CD14-positive monocyte (primary cell): ENCODE data around the gene PTGR3. TPM values are rescaled to one million over a fixed set of nuclear protein-coding genes. Genes with fewer than 3 reads are reported as not detected.
A peak's percentile ranks its signal among the peaks of the same experiment; 100 is the strongest.

Source experiments
- DNase-seq, 3 donors: peaks; one replicate each; pipeline ENCODE4 v3.0.0-alpha.2; 2011 to 2022
- H2AFZ ChIP-seq: 2 replicates; pipeline ENCODE4 v1.6.0; 2012; ENCODE audit warnings: mild to moderate bottlenecking, low read depth, low read length, inconsistent platforms; ENCODE audit not compliant: insufficient read depth, poor library complexity, severe bottlenecking
- H3K27ac ChIP-seq, 2 donors: 1 replicate in 1 of 2; 2 replicates in 1 of 2; pipeline ENCODE4 v1.5.1; 2012 to 2013; ENCODE audit warnings: low read length in 2 of 2, control low read depth in 1 of 2, inconsistent platforms in 1 of 2, low read depth in 1 of 2, mild to moderate bottlenecking in 1 of 2
- H3K27me3 ChIP-seq, 2 donors: one replicate each; pipeline versions ENCODE4 v1.6.0 to v1.6.1; 2011 to 2013; ENCODE audit warnings: low read length in 2 of 2; ENCODE audit not compliant: control insufficient read depth in 2 of 2, insufficient read depth in 2 of 2
- H3K36me3 ChIP-seq, 2 donors: replicated peaks in 1 of 2; 1 replicate in 1 of 2; 2 replicates in 1 of 2; pipeline versions ENCODE4 v1.5.1 to v1.6.1; 2012 to 2013; ENCODE audit warnings: low read length in 2 of 2, control low read depth in 1 of 2, inconsistent platforms in 1 of 2, mild to moderate bottlenecking in 1 of 2; ENCODE audit not compliant: insufficient read depth in 2 of 2, control insufficient read depth in 1 of 2
- H3K4me1 ChIP-seq, 2 donors: 1 replicate in 1 of 2; 2 replicates in 1 of 2; pipeline versions ENCODE4 v1.5.1 to v1.6.1; 2012 to 2013; ENCODE audit warnings: low read length in 2 of 2, control low read depth in 1 of 2, inconsistent platforms in 1 of 2, mild to moderate bottlenecking in 1 of 2, moderate library complexity in 1 of 2; ENCODE audit not compliant: insufficient read depth in 2 of 2, control insufficient read depth in 1 of 2
- H3K4me2 ChIP-seq: replicated peaks from 2 replicates; pipeline ENCODE3; 2012; ENCODE audit warnings: low read length, moderate library complexity, mild to moderate bottlenecking; ENCODE audit not compliant: poor library complexity, severe bottlenecking; ENCODE audit errors: extremely low read depth
- H3K4me3 ChIP-seq, 3 experiments: fragments of 200-600 bp in 1 of 3; sonication (generic) in 1 of 3; replicated peaks in 1 of 3; 1 replicate in 2 of 3; 2 replicates in 1 of 3; pipeline ENCODE4 v1.5.1; 2011 to 2013; ENCODE audit warnings: low read length in 3 of 3, mild to moderate bottlenecking in 3 of 3, control low read depth in 2 of 3, low read depth in 2 of 3, inconsistent platforms in 1 of 3, moderate library complexity in 1 of 3
- H3K79me2 ChIP-seq: 2 replicates; pipeline ENCODE4 v1.6.0; 2012; ENCODE audit warnings: mild to moderate bottlenecking, control low read depth, inconsistent platforms, low read length, moderate library complexity; ENCODE audit not compliant: insufficient read depth
- H3K9ac ChIP-seq: 2 replicates; pipeline ENCODE4 v1.6.0; 2017; ENCODE audit warnings: low read length, mild to moderate bottlenecking; ENCODE audit not compliant: insufficient read depth, poor library complexity, severe bottlenecking
- H3K9me3 ChIP-seq, 2 donors: replicated peaks in 1 of 2; 1 replicate in 1 of 2; 2 replicates in 1 of 2; pipeline versions ENCODE4 v1.5.1 to v1.6.1; 2012 to 2013; ENCODE audit warnings: low read length in 2 of 2, control low read depth in 1 of 2; ENCODE audit not compliant: control insufficient read depth in 1 of 2, insufficient read depth in 1 of 2
- H4K20me1 ChIP-seq: 2 replicates; pipeline ENCODE4 v1.6.0; 2012; ENCODE audit warnings: mild to moderate bottlenecking, low read length, control low read depth, moderate library complexity; ENCODE audit not compliant: insufficient read depth
- H3K27ac Mint-ChIP-seq, 7 donors: one replicate each; pipeline ENCODE4 v1.8.0; 2020; ENCODE audit warnings: mild to moderate bottlenecking in 7 of 7, mixed read lengths in 7 of 7, moderate library complexity in 6 of 7, inconsistent platforms in 2 of 7
- H3K27me3 Mint-ChIP-seq, 3 donors: one replicate each; pipeline ENCODE4 v1.8.0; 2021 to 2022; ENCODE audit warnings: low read depth in 3 of 3, mild to moderate bottlenecking in 3 of 3, mixed read lengths in 3 of 3, moderate library complexity in 3 of 3, inconsistent platforms in 1 of 3
- H3K36me3 Mint-ChIP-seq, 2 donors: one replicate each; pipeline ENCODE4 v1.8.0; 2020; ENCODE audit warnings: mixed read lengths in 2 of 2, inconsistent platforms in 1 of 2, mild to moderate bottlenecking in 1 of 2
- H3K4me1 Mint-ChIP-seq: one replicate; pipeline ENCODE4 v1.8.0; 2020; ENCODE audit warnings: mild to moderate bottlenecking, mixed read lengths
- H3K4me3 Mint-ChIP-seq, 2 donors: one replicate each; pipeline ENCODE4 v1.8.0; 2020; ENCODE audit warnings: mild to moderate bottlenecking in 2 of 2, mixed read lengths in 2 of 2, moderate library complexity in 1 of 2
- H3K9me3 Mint-ChIP-seq, 7 donors: one replicate each; pipeline ENCODE4 v1.8.0; 2020 to 2022; ENCODE audit warnings: mixed read lengths in 7 of 7, mild to moderate bottlenecking in 6 of 7, moderate library complexity in 6 of 7, inconsistent platforms in 2 of 7
- WGBS: methylation state at CpG from one replicate; pipeline ENCODE4 v1.1.5; 2013; ENCODE audit warnings: missing lambda C conversion rate; ENCODE audit not compliant: insufficient coverage; 5-methylcytosine and 5-hydroxymethylcytosine counted together
- intact Hi-C, 2 donors: fragments of 100-400 bp; cut with micrococcal nuclease; formaldehyde crosslinking; loops; one replicate each; pipeline versions ENCODE4 v1.15.0 to v1.15.1; 2023
- polyA plus RNA-seq, 3 donors: library from polyadenylated mRNA; depleted of rRNA in 1 of 3; unstranded in 2 of 3; stranded (reverse) in 1 of 3; fragments of 300-500 nt in 2 of 3; fragments of >200 nt in 1 of 3; fragmentation: Illumina TruSeq in 2 of 3; gene quantifications; 1 replicate in 2 of 3; 2 replicates in 1 of 3; pipeline ENCODE4 v1.2.3, GENCODE V29; 2012 to 2021
- TF ChIP-seq, protein P1 (sequence below): fragments of 200-600 bp; IDR thresholded peaks from one replicate; pipeline ENCODE4 v1.8.0; 2022; ENCODE audit warnings: antibody characterized with exemption, mild to moderate bottlenecking

Gene PTGR3
- polyA plus RNA-seq, 3 donors = 15.5 to 27.5 (median 23.6) TPM

DNA sequence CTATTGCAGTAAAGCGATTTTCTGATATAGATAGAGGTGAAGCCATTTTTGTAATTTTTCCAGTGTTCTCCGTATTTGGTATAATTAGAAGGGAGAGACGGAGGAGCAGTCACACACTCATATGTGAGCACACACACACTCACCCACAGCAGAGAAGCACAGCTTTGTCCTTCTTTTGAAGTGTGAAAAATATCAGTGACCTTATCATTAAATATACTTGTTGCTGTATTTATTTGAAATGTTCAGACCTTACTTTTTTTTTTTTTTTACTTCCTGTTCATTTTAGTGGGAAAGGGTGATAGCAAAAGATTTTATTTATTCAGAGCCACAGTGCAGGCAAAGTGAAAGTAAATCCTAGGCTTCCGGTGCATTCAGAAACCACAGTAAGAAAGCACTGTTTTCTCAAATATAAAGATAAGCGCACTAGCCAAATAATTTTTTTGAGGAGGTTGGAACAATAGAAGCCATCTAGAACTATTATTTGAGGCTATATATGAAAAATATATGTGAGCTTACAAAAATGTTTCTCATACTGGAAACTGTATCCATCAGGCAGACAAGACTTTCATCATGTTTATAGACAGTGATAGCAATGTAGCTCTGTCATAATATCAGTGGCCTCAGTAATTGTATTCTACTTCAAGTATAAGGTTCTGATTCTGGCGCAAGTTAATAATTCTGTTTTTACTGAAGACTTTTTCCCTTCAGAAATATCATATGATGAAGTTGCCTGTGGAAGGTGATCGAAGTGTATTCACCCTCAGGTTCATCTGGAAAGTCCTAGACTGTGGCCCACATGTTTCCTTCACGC lies 38.9 kb upstream of the PTGR3 start:
- WGBS = no CpG with 5 or more reads among the region's 8 CpGs
- H3K9me3 Mint-ChIP-seq = peaks cover 0 to 3% (median 0%) of the 10 kb centered on the region in 7 donors
- Histone ChIP-seq H3K4me1 (peaks cover 21 to 28% of the 10 kb centered on the region in 2 donors), H3K79me2 (peaks cover 52% of the 10 kb centered on the region), H3K4me3 (peak overlapping the region; percentile 36 to 74 (median 70)), H3K4me2 (peak overlapping the region; percentile 82), H3K9me3 (peaks cover 0 to 4% of the 10 kb centered on the region in 2 donors), H4K20me1 (peaks cover 33% of the 10 kb centered on the region), H2AFZ (peak overlapping the region; percentile 43), H3K36me3 (no peaks in the 10 kb centered on the region), H3K27me3 (no peaks in the 10 kb centered on the region), H3K27ac (peak overlapping the region in 1 of 2 donors; percentile 75), H3K9ac (peak overlapping the region; percentile 54)
- peak overlapping the region; percentile 65 to 94 (median 80) for H3K27ac Mint-ChIP-seq
- no peaks in the 10 kb centered on the region for H3K27me3 Mint-ChIP-seq
- intact Hi-C loops = loop anchor here in 1 of 2 donors (5.0 kb wide), 1 partner anchor 41 kb away; the partner anchor contains the start of gene PTGR3
- peak overlapping the region; percentile 81 to 92 for H3K4me3 Mint-ChIP-seq
- TF ChIP-seq, protein P1, sequence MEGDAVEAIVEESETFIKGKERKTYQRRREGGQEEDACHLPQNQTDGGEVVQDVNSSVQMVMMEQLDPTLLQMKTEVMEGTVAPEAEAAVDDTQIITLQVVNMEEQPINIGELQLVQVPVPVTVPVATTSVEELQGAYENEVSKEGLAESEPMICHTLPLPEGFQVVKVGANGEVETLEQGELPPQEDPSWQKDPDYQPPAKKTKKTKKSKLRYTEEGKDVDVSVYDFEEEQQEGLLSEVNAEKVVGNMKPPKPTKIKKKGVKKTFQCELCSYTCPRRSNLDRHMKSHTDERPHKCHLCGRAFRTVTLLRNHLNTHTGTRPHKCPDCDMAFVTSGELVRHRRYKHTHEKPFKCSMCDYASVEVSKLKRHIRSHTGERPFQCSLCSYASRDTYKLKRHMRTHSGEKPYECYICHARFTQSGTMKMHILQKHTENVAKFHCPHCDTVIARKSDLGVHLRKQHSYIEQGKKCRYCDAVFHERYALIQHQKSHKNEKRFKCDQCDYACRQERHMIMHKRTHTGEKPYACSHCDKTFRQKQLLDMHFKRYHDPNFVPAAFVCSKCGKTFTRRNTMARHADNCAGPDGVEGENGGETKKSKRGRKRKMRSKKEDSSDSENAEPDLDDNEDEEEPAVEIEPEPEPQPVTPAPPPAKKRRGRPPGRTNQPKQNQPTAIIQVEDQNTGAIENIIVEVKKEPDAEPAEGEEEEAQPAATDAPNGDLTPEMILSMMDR = no peak
- peak in 1 of 3 donors; percentile 7 for DNase-seq
- peaks cover 33% of the 10 kb centered on the region for H3K4me1 Mint-ChIP-seq
- H3K36me3 Mint-ChIP-seq = no peaks in the 10 kb centered on the region

DNA sequence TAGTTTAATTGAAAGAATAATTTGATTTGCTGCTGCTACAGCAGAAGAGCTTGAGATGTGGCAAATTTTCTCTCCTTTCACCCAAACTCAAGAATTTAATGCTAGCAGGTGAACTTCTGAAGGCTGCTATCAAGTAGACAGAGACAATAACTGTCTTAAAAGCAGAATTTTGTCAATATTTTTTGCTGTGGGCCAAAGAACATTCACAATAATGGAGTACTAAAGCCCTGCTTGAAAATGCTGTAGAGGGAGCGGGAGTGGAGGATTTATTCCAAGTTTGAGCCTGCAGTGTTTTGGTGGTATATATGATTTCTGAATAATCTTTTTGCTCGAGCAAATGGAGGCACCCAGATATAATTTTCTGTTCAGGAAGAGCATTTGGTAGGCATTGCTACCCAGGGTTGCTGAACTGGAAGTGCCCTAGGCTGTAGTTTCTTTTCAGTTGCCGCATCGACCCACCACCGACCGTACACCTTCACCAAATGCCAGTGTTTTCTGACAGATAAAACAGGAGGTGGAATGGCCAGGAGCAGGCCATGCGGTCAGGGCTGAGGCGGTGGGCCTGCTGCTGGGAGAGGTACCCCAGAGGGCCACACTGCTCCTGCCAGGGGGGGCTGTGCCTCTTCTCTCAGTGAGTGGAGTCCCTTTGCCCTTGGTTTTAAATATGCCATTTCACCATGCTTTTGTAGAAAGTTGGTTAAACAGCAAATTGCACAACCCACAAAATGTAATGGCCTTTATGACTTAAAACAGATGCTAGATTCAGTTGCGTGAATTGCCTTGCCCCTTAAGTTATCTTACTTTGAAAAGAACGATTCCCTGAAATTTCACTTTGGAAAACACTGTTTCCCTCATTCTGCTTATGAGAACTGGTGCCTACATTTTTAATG lies 38.0 kb upstream of the PTGR3 start:
- Mint-ChIP-seq H3K27me3 (no peaks in the 10 kb centered on the region), H3K4me1 (peaks cover 33% of the 10 kb centered on the region), H3K36me3 (no peaks in the 10 kb centered on the region), H3K27ac (peak overlapping the region; percentile 50 to 94 (median 80)), H3K4me3 (peak overlapping the region; percentile 81 to 92), H3K9me3 (peaks cover 0 to 3% (median 0%) of the 10 kb centered on the region in 7 donors)
- H2AFZ ChIP-seq = peak overlapping the region; percentile 43
- 80% methylated on average over 5 of the region's 10 CpGs for WGBS
- H3K9me3 ChIP-seq = peaks cover 0 to 4% of the 10 kb centered on the region in 2 donors
- no peak for DNase-seq
- H3K4me1 ChIP-seq = peaks cover 21 to 28% of the 10 kb centered on the region in 2 donors
- peaks cover 34% of the 10 kb centered on the region for H4K20me1 ChIP-seq
- intact Hi-C loops = loop anchor here in 1 of 2 donors (5.0 kb wide), 1 partner anchor 40 kb away; the partner anchor contains the start of gene PTGR3
- peak overlapping the region; percentile 54 for H3K9ac ChIP-seq
- H3K27me3 ChIP-seq = no peaks in the 10 kb centered on the region
- peak overlapping the region; percentile 36 to 74 (median 70) for H3K4me3 ChIP-seq
- TF ChIP-seq, protein P1 = no peak
- H3K4me2 ChIP-seq = peak overlapping the region; percentile 82
- H3K27ac ChIP-seq = peak overlapping the region; percentile 34 to 75
- H3K79me2 ChIP-seq = peaks cover 58% of the 10 kb centered on the region
- no peaks in the 10 kb centered on the region for H3K36me3 ChIP-seq
